Osteocyte (in vitro differentiated cells): ENCODE data around the gene LXN. TPM values are rescaled to one million over a fixed set of nuclear protein-coding genes. Genes with fewer than 3 reads are reported as not detected.

ENCODE experiments used
- DNase-seq: peaks from one replicate; pipeline ENCODE4 v3.0.0; 2021; ENCODE audit warnings: mixed read lengths; ENCODE audit not compliant: unreplicated experiment; ENCODE audit errors: extremely low spot score
- H3K27ac Mint-ChIP-seq: one replicate; pipeline ENCODE4 v1.8.0; 2021; ENCODE audit warnings: mild to moderate bottlenecking, mixed read lengths; ENCODE audit not compliant: unreplicated experiment
- H3K27me3 Mint-ChIP-seq: one replicate; pipeline ENCODE4 v1.8.0; 2021; ENCODE audit warnings: mixed read lengths; ENCODE audit not compliant: unreplicated experiment
- H3K36me3 Mint-ChIP-seq: one replicate; pipeline ENCODE4 v1.8.0; 2021; ENCODE audit warnings: mixed read lengths; ENCODE audit not compliant: unreplicated experiment
- H3K4me1 Mint-ChIP-seq: one replicate; pipeline ENCODE4 v1.8.0; 2021; ENCODE audit warnings: mixed read lengths; ENCODE audit not compliant: unreplicated experiment
- H3K4me3 Mint-ChIP-seq: one replicate; pipeline ENCODE4 v1.8.0; 2021; ENCODE audit warnings: mild to moderate bottlenecking, moderate library complexity, mixed read lengths; ENCODE audit not compliant: unreplicated experiment
- H3K9me3 Mint-ChIP-seq: one replicate; pipeline ENCODE4 v1.8.0; 2021; ENCODE audit warnings: mixed read lengths; ENCODE audit not compliant: unreplicated experiment
- CTCF ChIP-seq: fragments of 200-600 bp; sonication (generic); IDR thresholded peaks from 2 replicates; pipeline ENCODE4 v1.5.0; 2021; ENCODE audit warnings: antibody characterized with exemption, mild to moderate bottlenecking, moderate library complexity
- total RNA-seq: library from RNA; stranded (reverse); gene quantifications from 2 replicates; pipeline ENCODE4 v1.2.1, GENCODE V29; 2021

Gene LXN
- total RNA-seq, 1 donor from 2014 or later, result 7.3 TPM

- Mint-ChIP-seq H3K4me1 (peaks cover 69% of the 10 kb centered on the region), H3K27ac (peak overlapping the region; percentile 86), H3K9me3 (peaks cover 3% of the 10 kb centered on the region), H3K27me3 (no peaks in the 10 kb centered on the region), H3K4me3 (no peak overlapping the region), H3K36me3 (peaks cover 18% of the 10 kb centered on the region)
- no peak for TF ChIP-seq CTCF
- no peak for DNase-seq
Measured at GRCh38 chr3:158712443-158712842, 40.0 kb upstream of the LXN start.

- Mint-ChIP-seq H3K4me3 (no peak overlapping the region), H3K9me3 (peaks cover 3% of the 10 kb centered on the region), H3K4me1 (peaks cover 64% of the 10 kb centered on the region), H3K36me3 (peaks cover 18% of the 10 kb centered on the region), H3K27ac (peak overlapping the region; percentile 76), H3K27me3 (no peaks in the 10 kb centered on the region)
- no peak for TF ChIP-seq CTCF
- DNase-seq, result no peak
Measured at GRCh38 chr3:158711886-158712285, 39.4 kb upstream of the LXN start.

- H3K9me3 Mint-ChIP-seq, result peaks cover 3% of the 10 kb centered on the region
- H3K36me3 Mint-ChIP-seq, result peaks cover 24% of the 10 kb centered on the region
- no peak for DNase-seq
- no peak overlapping the region for H3K4me3 Mint-ChIP-seq
- no peak for TF ChIP-seq CTCF
- H3K27me3 Mint-ChIP-seq, result no peaks in the 10 kb centered on the region
- no peak overlapping the region for H3K27ac Mint-ChIP-seq
- H3K4me1 Mint-ChIP-seq, result peaks cover 55% of the 10 kb centered on the region
Measured at GRCh38 chr3:158710601-158711000, 38.2 kb upstream of the LXN start.

GRCh38 chr3:158709666-158710083 lies 37.2 kb upstream of the LXN start:
- no peaks in the 10 kb centered on the region for H3K27me3 Mint-ChIP-seq
- peaks cover 26% of the 10 kb centered on the region for H3K36me3 Mint-ChIP-seq
- H3K9me3 Mint-ChIP-seq, result peaks cover 3% of the 10 kb centered on the region
- TF ChIP-seq CTCF, result no peak
- H3K27ac Mint-ChIP-seq, result peak overlapping the region; percentile 78
- H3K4me3 Mint-ChIP-seq, result no peak overlapping the region
- H3K4me1 Mint-ChIP-seq, result peaks cover 52% of the 10 kb centered on the region
- DNase-seq, result no peak

- peaks cover 37% of the 10 kb centered on the region for H3K4me1 Mint-ChIP-seq
Measured at GRCh38 chr3:158703566-158703965, 31.1 kb upstream of the LXN start.

More at GRCh38 chr3:158703566-158703965, 31.1 kb upstream of the LXN start:
- H3K27ac Mint-ChIP-seq, result peak overlapping the region; percentile 77
- DNase-seq, result no peak
- no peak overlapping the region for H3K4me3 Mint-ChIP-seq
- peaks cover 20% of the 10 kb centered on the region for H3K36me3 Mint-ChIP-seq
- H3K27me3 Mint-ChIP-seq, result no peaks in the 10 kb centered on the region
- H3K9me3 Mint-ChIP-seq, result no peaks in the 10 kb centered on the region
- TF ChIP-seq CTCF, result no peak
